Activated T-cell treated with anti-CD3 and anti-CD28 coated beads, Interleukin-2, amount 50 U/mL, for 4 hours (primary cell): ENCODE results near the gene MS4A4E. TPM values are rescaled to one million over a fixed set of nuclear protein-coding genes. Genes with fewer than 3 reads are reported as not detected.

Experiments used
- ATAC-seq, 2 donors: fragments of 200-7000 bp; cut with Tn5 transposase; one replicate each; pipeline ENCODE4 v1.10.0; 2021
- DNase-seq: peaks from one replicate; pipeline ENCODE4 v3.0.0-alpha.2; 2020
- H3K27me3 Mint-ChIP-seq: one replicate; pipeline ENCODE4 v1.8.0; 2021; ENCODE audit warnings: low read depth, mixed read lengths
- H3K36me3 Mint-ChIP-seq: one replicate; pipeline ENCODE4 v1.8.0; 2022; ENCODE audit warnings: mixed read lengths; ENCODE audit not compliant: insufficient read depth
- H3K4me1 Mint-ChIP-seq: one replicate; pipeline ENCODE4 v1.8.0; 2021; ENCODE audit warnings: low read depth, mixed read lengths
- H3K4me3 Mint-ChIP-seq: one replicate; pipeline ENCODE4 v1.8.0; 2021; ENCODE audit warnings: mild to moderate bottlenecking, moderate library complexity, mixed read lengths
- H3K9me3 Mint-ChIP-seq: one replicate; pipeline ENCODE4 v1.8.0; 2021; ENCODE audit warnings: mixed read lengths
- total RNA-seq, 3 donors: library from RNA; stranded (reverse); gene quantifications; one replicate each; pipeline ENCODE4 v1.2.1, GENCODE V29; 2021

Gene MS4A4E
- total RNA-seq, 3 donors from 2014 or later: not detected

GRCh38 chr11:60252213-60253108, 9.5 kb upstream of the MS4A4E start:
- ATAC-seq: no peak
- no peak overlapping the region for H3K4me3 Mint-ChIP-seq
- no peak for DNase-seq
- H3K4me1 Mint-ChIP-seq: no peaks in the 10 kb centered on the region
- H3K27me3 Mint-ChIP-seq: peaks cover 24% of the 10 kb centered on the region
- H3K9me3 Mint-ChIP-seq: peaks cover 8% of the 10 kb centered on the region
- no peaks in the 10 kb centered on the region for H3K36me3 Mint-ChIP-seq

GRCh38 chr11:60251485-60252212, 8.7 kb upstream of the MS4A4E start:
- ATAC-seq (peak in 1 of 2 donors; percentile 25), DNase-seq (peak; percentile 14)

GRCh38 chr11:60241786-60242185, 1.2 kb downstream of the MS4A4E start:
- H3K27me3 Mint-ChIP-seq: peaks cover 16% of the 10 kb centered on the region
- DNase-seq (no peak), ATAC-seq (no peak)
- H3K9me3 Mint-ChIP-seq: no peaks in the 10 kb centered on the region
- no peaks in the 10 kb centered on the region for H3K4me1 Mint-ChIP-seq
- H3K36me3 Mint-ChIP-seq: no peaks in the 10 kb centered on the region
- no peak overlapping the region for H3K4me3 Mint-ChIP-seq

More at GRCh38 chr11:60251485-60252212, 8.7 kb upstream of the MS4A4E start:
- Mint-ChIP-seq H3K4me1 (no peaks in the 10 kb centered on the region), H3K9me3 (peaks cover 8% of the 10 kb centered on the region), H3K36me3 (no peaks in the 10 kb centered on the region), H3K4me3 (no peak overlapping the region), H3K27me3 (peaks cover 22% of the 10 kb centered on the region)

GRCh38 chr11:60240662-60241061, 2.3 kb downstream of the MS4A4E start:
- Mint-ChIP-seq H3K36me3 (no peaks in the 10 kb centered on the region), H3K27me3 (peaks cover 16% of the 10 kb centered on the region), H3K4me3 (no peak overlapping the region), H3K4me1 (no peaks in the 10 kb centered on the region), H3K9me3 (no peaks in the 10 kb centered on the region)
- DNase-seq (no peak), ATAC-seq (no peak)

- no peak for DNase-seq
- no peaks in the 10 kb centered on the region for H3K9me3 Mint-ChIP-seq
- no peak for ATAC-seq
- no peaks in the 10 kb centered on the region for H3K36me3 Mint-ChIP-seq
- no peaks in the 10 kb centered on the region for H3K4me1 Mint-ChIP-seq
- no peak overlapping the region for H3K4me3 Mint-ChIP-seq
- peaks cover 11% of the 10 kb centered on the region for H3K27me3 Mint-ChIP-seq
Measured at GRCh38 chr11:60235321-60235720, 7.6 kb downstream of the MS4A4E start.

GRCh38 chr11:60230681-60231080, 12.3 kb downstream of the MS4A4E start:
- Mint-ChIP-seq H3K36me3 (no peaks in the 10 kb centered on the region), H3K4me3 (no peak overlapping the region), H3K9me3 (no peaks in the 10 kb centered on the region), H3K27me3 (no peaks in the 10 kb centered on the region), H3K4me1 (no peaks in the 10 kb centered on the region)
- DNase-seq (no peak), ATAC-seq (no peak)

- H3K27me3 Mint-ChIP-seq: peaks cover 18% of the 10 kb centered on the region
Measured at GRCh38 chr11:60222141-60222540, 20.8 kb downstream of the MS4A4E start.

GRCh38 chr11:60221692-60222091, 21.2 kb downstream of the MS4A4E start:
- DNase-seq: no peak
- no peak for ATAC-seq
- Mint-ChIP-seq H3K4me3 (no peak overlapping the region), H3K27me3 (peaks cover 18% of the 10 kb centered on the region), H3K36me3 (no peaks in the 10 kb centered on the region), H3K9me3 (no peaks in the 10 kb centered on the region), H3K4me1 (no peaks in the 10 kb centered on the region)

More at GRCh38 chr11:60222141-60222540, 20.8 kb downstream of the MS4A4E start:
- no peaks in the 10 kb centered on the region for H3K36me3 Mint-ChIP-seq
- H3K4me3 Mint-ChIP-seq: no peak overlapping the region
- no peaks in the 10 kb centered on the region for H3K4me1 Mint-ChIP-seq
- no peak for DNase-seq
- no peaks in the 10 kb centered on the region for H3K9me3 Mint-ChIP-seq
- no peak for ATAC-seq

- Mint-ChIP-seq H3K9me3 (no peaks in the 10 kb centered on the region), H3K27me3 (peaks cover 20% of the 10 kb centered on the region), H3K4me1 (no peaks in the 10 kb centered on the region), H3K4me3 (no peak overlapping the region), H3K36me3 (no peaks in the 10 kb centered on the region)
- DNase-seq: no peak
- ATAC-seq: no peak
Measured at GRCh38 chr11:60221181-60221580, 21.8 kb downstream of the MS4A4E start.

GRCh38 chr11:60214386-60214785, 28.6 kb downstream of the MS4A4E start:
- Mint-ChIP-seq H3K36me3 (no peaks in the 10 kb centered on the region), H3K9me3 (no peaks in the 10 kb centered on the region), H3K4me1 (no peaks in the 10 kb centered on the region), H3K27me3 (peaks cover 19% of the 10 kb centered on the region), H3K4me3 (no peak overlapping the region)
- DNase-seq (no peak), ATAC-seq (no peak)

GRCh38 chr11:60211206-60211605, 31.7 kb downstream of the MS4A4E start:
- no peak overlapping the region for H3K4me3 Mint-ChIP-seq
- DNase-seq (no peak), ATAC-seq (no peak)
- H3K9me3 Mint-ChIP-seq: no peaks in the 10 kb centered on the region
- peaks cover 18% of the 10 kb centered on the region for H3K27me3 Mint-ChIP-seq
- peaks cover 4% of the 10 kb centered on the region for H3K4me1 Mint-ChIP-seq
- H3K36me3 Mint-ChIP-seq: no peaks in the 10 kb centered on the region

- peaks cover 4% of the 10 kb centered on the region for H3K4me1 Mint-ChIP-seq
- H3K36me3 Mint-ChIP-seq: no peaks in the 10 kb centered on the region
- H3K4me3 Mint-ChIP-seq: no peak overlapping the region
- no peak for DNase-seq
- no peak for ATAC-seq
- peaks cover 15% of the 10 kb centered on the region for H3K27me3 Mint-ChIP-seq
- no peaks in the 10 kb centered on the region for H3K9me3 Mint-ChIP-seq
Measured at GRCh38 chr11:60209977-60210376, 33.0 kb downstream of the MS4A4E start.

GRCh38 chr11:60208951-60209350, 34.0 kb downstream of the MS4A4E start:
- no peak overlapping the region for H3K4me3 Mint-ChIP-seq
- DNase-seq: no peak
- no peak for ATAC-seq
- peaks cover 13% of the 10 kb centered on the region for H3K27me3 Mint-ChIP-seq
- no peaks in the 10 kb centered on the region for H3K36me3 Mint-ChIP-seq
- no peaks in the 10 kb centered on the region for H3K9me3 Mint-ChIP-seq
- peaks cover 4% of the 10 kb centered on the region for H3K4me1 Mint-ChIP-seq

- H3K9me3 Mint-ChIP-seq: no peaks in the 10 kb centered on the region
- no peaks in the 10 kb centered on the region for H3K36me3 Mint-ChIP-seq
- peaks cover 4% of the 10 kb centered on the region for H3K4me1 Mint-ChIP-seq
- no peak overlapping the region for H3K4me3 Mint-ChIP-seq
- DNase-seq (no peak), ATAC-seq (no peak)
- H3K27me3 Mint-ChIP-seq: peaks cover 12% of the 10 kb centered on the region
Measured at GRCh38 chr11:60208146-60208895, 34.6 kb downstream of the MS4A4E start.
